Loucy (cell line): Measurements from ENCODE around the gene ABLIM2.

ENCODE experiments used
- H2AFZ ChIP-seq: fragments of 200-600 bp; sonication (generic); 2 replicates; pipeline ENCODE4 v1.6.0; 2016; ENCODE audit warnings: antibody characterized with exemption, mild to moderate bottlenecking, low read length, moderate library complexity
- H3F3A ChIP-seq: fragments of 200-600 bp; 2 replicates; pipeline ENCODE4 v1.6.0; 2016; ENCODE audit warnings: antibody characterized with exemption, low read depth, mild to moderate bottlenecking
- H3K27me3 ChIP-seq: fragments of 200-600 bp; sonication (generic); 2 replicates; pipeline ENCODE4 v1.6.1; 2014; ENCODE audit warnings: low read length, mild to moderate bottlenecking; ENCODE audit not compliant: insufficient read depth, poor library complexity, severe bottlenecking
- H3K36me3 ChIP-seq: fragments of 200-600 bp; sonication (generic); 2 replicates; pipeline ENCODE4 v1.6.1; 2016; ENCODE audit warnings: low read length; ENCODE audit not compliant: insufficient read depth
- H3K4me1 ChIP-seq: fragments of 200-600 bp; sonication (generic); 2 replicates; pipeline ENCODE4 v1.5.1; 2014; ENCODE audit warnings: low read length, mild to moderate bottlenecking; ENCODE audit not compliant: insufficient read depth, poor library complexity, severe bottlenecking
- H3K4me2 ChIP-seq: fragments of 200-600 bp; sonication (generic); 2 replicates; pipeline ENCODE4 v1.6.0; 2014; ENCODE audit warnings: antibody characterized with exemption, low read length, low read depth, mild to moderate bottlenecking; ENCODE audit not compliant: poor library complexity, severe bottlenecking
- H3K4me3 ChIP-seq: fragments of 200-600 bp; sonication (generic); 2 replicates; pipeline ENCODE4 v1.5.1; 2014; ENCODE audit warnings: low read length, mild to moderate bottlenecking, mixed read lengths; ENCODE audit not compliant: poor library complexity, severe bottlenecking
- H3K79me2 ChIP-seq: fragments of 200-600 bp; sonication (generic); 2 replicates; pipeline ENCODE4 v1.6.1; 2014; ENCODE audit warnings: low read length; ENCODE audit not compliant: insufficient read depth
- H3K9ac ChIP-seq: fragments of 200-600 bp; sonication (generic); 2 replicates; pipeline ENCODE4 v1.6.0; 2014; ENCODE audit warnings: mild to moderate bottlenecking, low read depth, low read length, moderate library complexity; ENCODE audit not compliant: poor library complexity, severe bottlenecking
- H3K9me2 ChIP-seq: fragments of 200-600 bp; sonication (generic); replicated peaks from 2 replicates; pipeline ENCODE4 v1.6.1; 2016; ENCODE audit warnings: low read depth, low read length, mixed read lengths
- H3K9me3 ChIP-seq: fragments of 200-600 bp; sonication (generic); 2 replicates; pipeline ENCODE4 v1.6.1; 2014; ENCODE audit warnings: mild to moderate bottlenecking, antibody characterized with exemption, low read length, low read depth; ENCODE audit not compliant: insufficient read depth
- H4K20me1 ChIP-seq: fragments of 200-600 bp; sonication (generic); 2 replicates; pipeline ENCODE4 v1.6.0; 2014; ENCODE audit warnings: antibody characterized with exemption, low read length, mild to moderate bottlenecking; ENCODE audit not compliant: insufficient read depth, poor library complexity, severe bottlenecking
- EZH2phosphoT487 ChIP-seq: fragments of 200-600 bp; IDR thresholded peaks from 2 replicates; pipeline ENCODE4 v1.6.1; 2018; ENCODE audit warnings: antibody characterized with exemption, mild to moderate bottlenecking, moderate library complexity, borderline replicate concordance
- TF ChIP-seq, protein P1 (sequence below): fragments of 200-600 bp; sonication (generic); conservative IDR thresholded peaks from 2 replicates; pipeline ENCODE4 v1.5.1; 2014; ENCODE audit warnings: mild to moderate bottlenecking, antibody characterized with exemption, low read length

Gene ABLIM2

DNA sequence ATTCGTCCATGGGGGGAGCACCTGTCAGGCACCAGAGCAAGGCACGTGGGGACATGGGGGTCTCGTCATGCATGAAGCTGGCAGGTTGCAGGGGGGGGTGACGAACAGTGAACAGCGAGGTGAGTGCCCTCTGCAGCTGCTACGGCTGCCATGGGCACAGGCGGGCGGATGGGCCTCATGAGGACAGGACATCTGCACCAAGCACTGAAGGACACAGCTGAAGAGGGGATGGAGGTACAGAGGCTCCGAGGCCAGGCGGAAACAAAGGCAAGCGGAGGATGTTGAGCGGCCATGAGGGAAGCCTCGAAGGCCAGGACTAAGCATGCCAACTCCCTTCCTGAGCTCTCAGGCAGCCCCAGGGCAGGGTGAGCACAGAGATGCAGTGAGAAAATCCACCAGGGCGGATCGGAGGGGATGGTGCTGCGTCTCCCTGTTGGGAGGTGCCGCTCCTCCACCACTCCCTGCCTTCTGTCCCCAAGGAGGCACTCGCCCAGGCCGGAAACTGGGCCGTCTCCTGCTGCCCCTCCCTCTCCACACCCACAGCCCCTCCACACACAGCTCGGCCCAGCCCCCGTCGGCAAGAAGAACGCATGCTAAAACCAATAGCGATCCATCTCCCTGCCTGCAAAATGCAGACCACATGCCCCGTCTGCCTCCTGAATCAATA lies 24.6 kb downstream of the ABLIM2 start:
- H3F3A ChIP-seq: no peaks in the 10 kb centered on the region
- H3K9ac ChIP-seq: no peak overlapping the region
- H3K79me2 ChIP-seq: no peaks in the 10 kb centered on the region
- H4K20me1 ChIP-seq: no peaks in the 10 kb centered on the region
- H3K9me2 ChIP-seq: no peaks in the 10 kb centered on the region
- no peak for TF ChIP-seq EZH2phosphoT487
- TF ChIP-seq, protein P1, sequence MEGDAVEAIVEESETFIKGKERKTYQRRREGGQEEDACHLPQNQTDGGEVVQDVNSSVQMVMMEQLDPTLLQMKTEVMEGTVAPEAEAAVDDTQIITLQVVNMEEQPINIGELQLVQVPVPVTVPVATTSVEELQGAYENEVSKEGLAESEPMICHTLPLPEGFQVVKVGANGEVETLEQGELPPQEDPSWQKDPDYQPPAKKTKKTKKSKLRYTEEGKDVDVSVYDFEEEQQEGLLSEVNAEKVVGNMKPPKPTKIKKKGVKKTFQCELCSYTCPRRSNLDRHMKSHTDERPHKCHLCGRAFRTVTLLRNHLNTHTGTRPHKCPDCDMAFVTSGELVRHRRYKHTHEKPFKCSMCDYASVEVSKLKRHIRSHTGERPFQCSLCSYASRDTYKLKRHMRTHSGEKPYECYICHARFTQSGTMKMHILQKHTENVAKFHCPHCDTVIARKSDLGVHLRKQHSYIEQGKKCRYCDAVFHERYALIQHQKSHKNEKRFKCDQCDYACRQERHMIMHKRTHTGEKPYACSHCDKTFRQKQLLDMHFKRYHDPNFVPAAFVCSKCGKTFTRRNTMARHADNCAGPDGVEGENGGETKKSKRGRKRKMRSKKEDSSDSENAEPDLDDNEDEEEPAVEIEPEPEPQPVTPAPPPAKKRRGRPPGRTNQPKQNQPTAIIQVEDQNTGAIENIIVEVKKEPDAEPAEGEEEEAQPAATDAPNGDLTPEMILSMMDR: no peak
- no peak overlapping the region for H2AFZ ChIP-seq
- no peak overlapping the region for H3K4me2 ChIP-seq
- no peaks in the 10 kb centered on the region; the same call in 1 of the 2 replicates for H3K9me3 ChIP-seq
- no peaks in the 10 kb centered on the region for H3K27me3 ChIP-seq
- H3K4me1 ChIP-seq: no peaks in the 10 kb centered on the region
- no peak overlapping the region for H3K4me3 ChIP-seq
- H3K36me3 ChIP-seq: no peaks in the 10 kb centered on the region

- Histone ChIP-seq H3K9me2 (no peaks in the 10 kb centered on the region), H3K36me3 (no peaks in the 10 kb centered on the region), H3K9me3 (no peaks in the 10 kb centered on the region; the same call in 1 of the 2 replicates), H2AFZ (no peak overlapping the region), H3K4me2 (no peak overlapping the region), H3K27me3 (no peaks in the 10 kb centered on the region), H3K9ac (no peak overlapping the region), H3K4me1 (no peaks in the 10 kb centered on the region), H3K79me2 (no peaks in the 10 kb centered on the region), H3K4me3 (no peak overlapping the region), H4K20me1 (no peaks in the 10 kb centered on the region), H3F3A (no peaks in the 10 kb centered on the region)
- TF ChIP-seq, protein P1: no peak
- no peak for TF ChIP-seq EZH2phosphoT487
These were observed 25.5 kb downstream of the ABLIM2 start for GRCh38 chr4:8132947-8133705.

DNA sequence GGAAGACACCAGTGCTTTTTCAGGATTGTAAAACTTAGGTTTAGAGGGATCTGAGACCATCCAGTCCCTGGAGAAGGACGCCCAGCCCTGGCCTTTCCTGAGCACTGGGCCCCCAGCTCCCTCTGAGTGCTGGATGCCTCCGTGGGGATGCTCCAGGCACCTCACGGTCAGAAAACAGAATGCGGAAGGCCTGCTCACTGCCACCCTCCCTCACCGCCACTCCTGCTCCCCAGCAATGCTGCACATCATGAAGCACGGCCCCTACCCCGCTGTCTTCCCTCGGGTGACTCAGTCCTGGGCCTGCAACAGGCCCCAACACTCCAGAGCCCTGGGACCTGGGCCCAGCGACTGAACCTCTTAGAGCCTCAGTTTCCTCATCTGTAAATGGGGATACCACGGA lies 26.2 kb downstream of the ABLIM2 start:
- Histone ChIP-seq H3K9me3 (no peaks in the 10 kb centered on the region; the same call in 1 of the 2 replicates), H3K27me3 (no peaks in the 10 kb centered on the region), H3K9ac (no peak overlapping the region), H4K20me1 (no peaks in the 10 kb centered on the region), H3K79me2 (no peaks in the 10 kb centered on the region), H3K4me2 (no peak overlapping the region), H3F3A (no peaks in the 10 kb centered on the region), H3K4me3 (no peak overlapping the region), H3K36me3 (no peaks in the 10 kb centered on the region), H3K9me2 (no peaks in the 10 kb centered on the region), H2AFZ (no peak overlapping the region), H3K4me1 (no peaks in the 10 kb centered on the region)
- no peak for TF ChIP-seq EZH2phosphoT487
- TF ChIP-seq, protein P1: no peak
